ENCODE measurements around the gene ARX. TPM values are rescaled to one million over a fixed set of nuclear protein-coding genes. Genes with fewer than 3 reads are reported as not detected.

Gene ARX
- total and polyA plus RNA-seq, 2 experiments from 2014 or later = 0.11 TPM; not detected in 1

GRCh38 chrX:25022499-25023325, 6.9 kb upstream of the ARX start:
- peaks cover 96% of the 10 kb centered on the region for H3K27me3 ChIP-seq
- no peaks in the 10 kb centered on the region for H4K20me1 ChIP-seq (ENCODE audit: insufficient read depth, poor library complexity, severe bottlenecking)
- no peaks in the 10 kb centered on the region for H3K9me2 ChIP-seq (replicated peaks; ENCODE audit: insufficient read depth)
- peak; percentile 34 for DNase-seq (ENCODE audit: low spot score)
- WGBS (ENCODE audit: low lambda C conversion rate, missing lambda C conversion rate) = 2% methylated on average over 59 of the region's 59 CpGs
- no peaks in the 10 kb centered on the region for H3K9me3 ChIP-seq (ENCODE audit: low read depth)
- peak; percentile 92 for TF ChIP-seq EZH2 (IDR thresholded peaks at IDR 0.05; ENCODE audit: borderline replicate concordance)
- peak; percentile 53 for TF ChIP-seq EZH2phosphoT487 (IDR thresholded peaks at IDR 0.05; ENCODE audit: low read depth, severe bottlenecking, unreplicated experiment)
- TF ChIP-seq, protein P1, sequence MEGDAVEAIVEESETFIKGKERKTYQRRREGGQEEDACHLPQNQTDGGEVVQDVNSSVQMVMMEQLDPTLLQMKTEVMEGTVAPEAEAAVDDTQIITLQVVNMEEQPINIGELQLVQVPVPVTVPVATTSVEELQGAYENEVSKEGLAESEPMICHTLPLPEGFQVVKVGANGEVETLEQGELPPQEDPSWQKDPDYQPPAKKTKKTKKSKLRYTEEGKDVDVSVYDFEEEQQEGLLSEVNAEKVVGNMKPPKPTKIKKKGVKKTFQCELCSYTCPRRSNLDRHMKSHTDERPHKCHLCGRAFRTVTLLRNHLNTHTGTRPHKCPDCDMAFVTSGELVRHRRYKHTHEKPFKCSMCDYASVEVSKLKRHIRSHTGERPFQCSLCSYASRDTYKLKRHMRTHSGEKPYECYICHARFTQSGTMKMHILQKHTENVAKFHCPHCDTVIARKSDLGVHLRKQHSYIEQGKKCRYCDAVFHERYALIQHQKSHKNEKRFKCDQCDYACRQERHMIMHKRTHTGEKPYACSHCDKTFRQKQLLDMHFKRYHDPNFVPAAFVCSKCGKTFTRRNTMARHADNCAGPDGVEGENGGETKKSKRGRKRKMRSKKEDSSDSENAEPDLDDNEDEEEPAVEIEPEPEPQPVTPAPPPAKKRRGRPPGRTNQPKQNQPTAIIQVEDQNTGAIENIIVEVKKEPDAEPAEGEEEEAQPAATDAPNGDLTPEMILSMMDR (IDR thresholded peaks at IDR 0.05; ENCODE audit: poor library complexity) = peak; percentile 38
- H3K79me2 ChIP-seq = no peaks in the 10 kb centered on the region
- H3K4me3 ChIP-seq = no peak overlapping the region
- H3K4me2 ChIP-seq = peak overlapping the region; percentile 68
- H3K36me3 ChIP-seq (replicated peaks; ENCODE audit: insufficient read depth, low read depth) = no peaks in the 10 kb centered on the region
- H3K27ac ChIP-seq = no peak overlapping the region
- H2AFZ ChIP-seq = peak overlapping the region; percentile 29
- H3K4me1 ChIP-seq (ENCODE audit: insufficient read depth) = peaks cover 9% of the 10 kb centered on the region

GRCh38 chrX:25020905-25021449, 5.2 kb upstream of the ARX start:
- TF ChIP-seq, protein P1 (IDR thresholded peaks at IDR 0.05; ENCODE audit: poor library complexity) = peak; percentile 73
- TF ChIP-seq EZH2phosphoT487 (IDR thresholded peaks at IDR 0.05; ENCODE audit: low read depth, severe bottlenecking, unreplicated experiment) (no peak), EZH2 (IDR thresholded peaks at IDR 0.05; ENCODE audit: borderline replicate concordance) (no peak)
- Histone ChIP-seq H3K4me1 (ENCODE audit: insufficient read depth) (peaks cover 9% of the 10 kb centered on the region), H3K4me2 (peak overlapping the region; percentile 90), H3K4me3 (no peak overlapping the region), H2AFZ (peak overlapping the region; percentile 38), H3K27ac (no peak overlapping the region), H3K79me2 (no peaks in the 10 kb centered on the region), H3K36me3 (replicated peaks; ENCODE audit: insufficient read depth, low read depth) (no peaks in the 10 kb centered on the region), H4K20me1 (ENCODE audit: insufficient read depth, poor library complexity, severe bottlenecking) (no peaks in the 10 kb centered on the region), H3K27me3 (peaks cover 99% of the 10 kb centered on the region), H3K9me3 (ENCODE audit: low read depth) (no peaks in the 10 kb centered on the region), H3K9me2 (replicated peaks; ENCODE audit: insufficient read depth) (no peaks in the 10 kb centered on the region)
- WGBS (ENCODE audit: low lambda C conversion rate, missing lambda C conversion rate) = 1% methylated on average over 25 of the region's 35 CpGs
- DNase-seq (ENCODE audit: low spot score) = peak; percentile 66

- H3K4me3 ChIP-seq = no peak overlapping the region
- H3K27ac ChIP-seq = no peak overlapping the region
- H3K9me3 ChIP-seq (ENCODE audit: low read depth) = no peaks in the 10 kb centered on the region
- no peak for DNase-seq (ENCODE audit: low spot score)
- H3K9me2 ChIP-seq (replicated peaks; ENCODE audit: insufficient read depth) = no peaks in the 10 kb centered on the region
- no peak overlapping the region for H2AFZ ChIP-seq
- H3K4me2 ChIP-seq = peak overlapping the region; percentile 90
- H3K79me2 ChIP-seq = no peaks in the 10 kb centered on the region
- H3K4me1 ChIP-seq (ENCODE audit: insufficient read depth) = peaks cover 9% of the 10 kb centered on the region
- H3K27me3 ChIP-seq = peaks cover 99% of the 10 kb centered on the region
- no peak for TF ChIP-seq EZH2phosphoT487 (IDR thresholded peaks at IDR 0.05; ENCODE audit: low read depth, severe bottlenecking, unreplicated experiment)
- TF ChIP-seq, protein P1 (IDR thresholded peaks at IDR 0.05; ENCODE audit: poor library complexity) = no peak
- no peak for TF ChIP-seq EZH2 (IDR thresholded peaks at IDR 0.05; ENCODE audit: borderline replicate concordance)
- no peaks in the 10 kb centered on the region for H3K36me3 ChIP-seq (replicated peaks; ENCODE audit: insufficient read depth, low read depth)
- 4% methylated on average over 19 of the region's 27 CpGs for WGBS (ENCODE audit: low lambda C conversion rate, missing lambda C conversion rate)
- H4K20me1 ChIP-seq (ENCODE audit: insufficient read depth, poor library complexity, severe bottlenecking) = no peaks in the 10 kb centered on the region
Observed at GRCh38 chrX:25020391-25020904, 4.7 kb upstream of the ARX start.

Data from hepatocyte (in vitro differentiated cells).